CD4-positive, alpha-beta T cell (primary cell): Measurements from ENCODE around the gene PKIB. TPM values are rescaled to one million over a fixed set of nuclear protein-coding genes. Genes with fewer than 3 reads are reported as not detected.

Experiments
- ATAC-seq: fragments of 200-7000 bp; cut with Tn5 transposase; one replicate; pipeline ENCODE4 v1.10.0; 2022; ENCODE audit warnings: mild to moderate bottlenecking; ENCODE audit not compliant: poor library complexity
- CTCF ChIA-PET: fragments of 350-600 bp; sonication (Branson Sonifier 250); formaldehyde crosslinking; loops from one replicate; lab custom pipeline; 2021; ENCODE audit warnings: antibody characterized with exemption, inconsistent platforms; lab: Charles Lee
- POLR2A ChIA-PET: fragments of 350-600 bp; sonication (Branson Sonifier 250); formaldehyde crosslinking; loops from one replicate; lab custom pipeline; 2021; ENCODE audit warnings: antibody characterized with exemption, inconsistent platforms; lab: Charles Lee
- DNase-seq, 14 experiments: peaks; one replicate each; pipeline ENCODE4 v3.0.0-alpha.2; 2013 to 2020; ENCODE audit warnings: mixed read lengths in 2 of 14
- H3K27ac ChIP-seq, 2 donors: one replicate each; pipeline versions ENCODE4 v1.5.1 to v1.7.0; 2013; ENCODE audit warnings: low read length in 2 of 2, low read depth in 1 of 2, mild to moderate bottlenecking in 1 of 2
- H3K27me3 ChIP-seq, 2 experiments: 1 replicate in 1 of 2; 2 replicates in 1 of 2; pipeline versions ENCODE4 v1.6.1 to v1.7.0; 2013; ENCODE audit warnings: low read length in 2 of 2, control low read depth in 1 of 2, mild to moderate bottlenecking in 1 of 2, moderate library complexity in 1 of 2; ENCODE audit not compliant: insufficient read depth in 2 of 2, control insufficient read depth in 1 of 2
- H3K36me3 ChIP-seq: one replicate; pipeline ENCODE4 v1.6.1; 2013; ENCODE audit warnings: low read length, control low read depth; ENCODE audit not compliant: insufficient read depth
- H3K4me1 ChIP-seq: one replicate; pipeline ENCODE4 v1.6.1; 2013; ENCODE audit warnings: low read length, control low read depth; ENCODE audit not compliant: insufficient read depth
- H3K4me3 ChIP-seq: one replicate; pipeline ENCODE4 v1.5.1; 2013; ENCODE audit warnings: mild to moderate bottlenecking, low read length, moderate library complexity
- H3K9me3 ChIP-seq, 2 experiments: 1 replicate in 1 of 2; 2 replicates in 1 of 2; pipeline versions ENCODE4 v1.6.1 to v1.7.0; 2013; ENCODE audit warnings: low read length in 2 of 2, mild to moderate bottlenecking in 2 of 2, control low read depth in 1 of 2, moderate library complexity in 1 of 2; ENCODE audit not compliant: control insufficient read depth in 1 of 2, insufficient read depth in 1 of 2
- H3K27ac Mint-ChIP-seq: one replicate; pipeline ENCODE4 v1.8.0; 2020; ENCODE audit warnings: mixed read lengths
- H3K27me3 Mint-ChIP-seq: one replicate; pipeline ENCODE4 v1.8.0; 2021; ENCODE audit warnings: mixed read lengths
- H3K36me3 Mint-ChIP-seq: one replicate; pipeline ENCODE4 v1.8.0; 2021; ENCODE audit warnings: low read depth, mixed read lengths
- H3K4me1 Mint-ChIP-seq: one replicate; pipeline ENCODE4 v1.8.0; 2021; ENCODE audit warnings: low read depth, mixed read lengths
- H3K4me3 Mint-ChIP-seq: one replicate; pipeline ENCODE4 v1.8.0; 2020; ENCODE audit warnings: mild to moderate bottlenecking, mixed read lengths
- H3K9me3 Mint-ChIP-seq: one replicate; pipeline ENCODE4 v1.8.0; 2020; ENCODE audit warnings: mixed read lengths
- CTCF ChIP-seq: fragments of 200-600 bp; IDR thresholded peaks from one replicate; pipeline ENCODE4 v1.8.0; 2022; ENCODE audit warnings: antibody characterized with exemption, mild to moderate bottlenecking
- intact Hi-C, 2 experiments: fragments of 100-400 bp; cut with DNase I in 1 of 2; cut with micrococcal nuclease in 1 of 2; formaldehyde crosslinking; loops; one replicate each; pipeline versions ENCODE4 v1.15.1 to v1.9.0; 2023 to 2025; cut with DNase I, micrococcal nuclease
- total RNA-seq, 174 experiments: library from RNA in 2 of 174; stranded (reverse) in 2 of 174; gene quantifications; one replicate each; pipeline ENCODE4 v1.2.3 and lab custom pipeline; 2021 to 2026

PKIB gene
- total RNA-seq, 2 experiments from 2014 or later, result 0.47 to 1.1 TPM

- H3K4me3 Mint-ChIP-seq, result no peak overlapping the region
- no peak overlapping the region for H3K4me3 ChIP-seq
- H3K36me3 Mint-ChIP-seq, result no peaks in the 10 kb centered on the region
- no peak for DNase-seq
- no peak overlapping the region for H3K27ac ChIP-seq
- intact Hi-C loops, result no loop called here
- no peaks in the 10 kb centered on the region for H3K4me1 ChIP-seq
- no peaks in the 10 kb centered on the region for H3K27me3 Mint-ChIP-seq
- H3K4me1 Mint-ChIP-seq, result no peaks in the 10 kb centered on the region
- H3K36me3 ChIP-seq, result no peaks in the 10 kb centered on the region
- CTCF ChIA-PET, result no interaction called here
- ATAC-seq, result no peak
- H3K27ac Mint-ChIP-seq, result no peak overlapping the region
- no peaks in the 10 kb centered on the region for H3K9me3 ChIP-seq
- H3K27me3 ChIP-seq, result no peaks in the 10 kb centered on the region
- POLR2A ChIA-PET, result no interaction called here
- H3K9me3 Mint-ChIP-seq, result no peaks in the 10 kb centered on the region
- TF ChIP-seq CTCF, result no peak
These were observed 61.0 kb downstream of the PKIB start for GRCh38 chr6:122671251-122671650.

- Mint-ChIP-seq H3K27ac (no peak overlapping the region), H3K36me3 (no peaks in the 10 kb centered on the region), H3K27me3 (no peaks in the 10 kb centered on the region), H3K4me1 (no peaks in the 10 kb centered on the region), H3K4me3 (no peak overlapping the region), H3K9me3 (no peaks in the 10 kb centered on the region)
- Histone ChIP-seq H3K27ac (no peak overlapping the region), H3K27me3 (no peaks in the 10 kb centered on the region), H3K4me3 (no peak overlapping the region), H3K4me1 (no peaks in the 10 kb centered on the region), H3K36me3 (no peaks in the 10 kb centered on the region), H3K9me3 (no peaks in the 10 kb centered on the region)
- ATAC-seq (no peak), DNase-seq (peak in 1 of 14 experiments; percentile 1)
- TF ChIP-seq CTCF, result no peak
- CTCF ChIA-PET, result no interaction called here
- intact Hi-C loops, result no loop called here
- POLR2A ChIA-PET, result no interaction called here
These were observed 63.2 kb downstream of the PKIB start for GRCh38 chr6:122673343-122673961.

- TF ChIP-seq CTCF, result no peak
- H3K4me1 ChIP-seq, result no peaks in the 10 kb centered on the region
- Mint-ChIP-seq H3K4me3 (no peak overlapping the region), H3K36me3 (no peaks in the 10 kb centered on the region), H3K9me3 (no peaks in the 10 kb centered on the region), H3K27ac (no peak overlapping the region), H3K27me3 (no peaks in the 10 kb centered on the region), H3K4me1 (no peaks in the 10 kb centered on the region)
- H3K27ac ChIP-seq, result no peak overlapping the region
- no peak for ATAC-seq
- no peaks in the 10 kb centered on the region for H3K9me3 ChIP-seq
- intact Hi-C loops, result no loop called here
- no peaks in the 10 kb centered on the region for H3K27me3 ChIP-seq
- no peaks in the 10 kb centered on the region for H3K36me3 ChIP-seq
- CTCF ChIA-PET, result no interaction called here
- DNase-seq, result no peak
- no peak overlapping the region for H3K4me3 ChIP-seq
- POLR2A ChIA-PET, result no interaction called here
These were observed 65.9 kb downstream of the PKIB start for GRCh38 chr6:122676146-122676545.
